ENCODE results near the gene ZNF384.

ZNF384 gene

GRCh38 chr12:6618483-6619225 is 70.5 kb downstream of the ZNF384 start:
- no peak for DNase-seq
